Central memory CD4-positive, alpha-beta T cell (primary cell): Measurements from ENCODE around the gene NOL11.
A peak's percentile ranks its signal among the peaks of the same experiment; 100 is the strongest.
"Not testable (repeated sequence)": the region's sequence is repeated elsewhere in the genome, so short reads cannot be mapped to it uniquely, and the experiment has no call there.

Source experiments
- DNase-seq: peaks from one replicate; pipeline ENCODE4 v3.0.0; 2022
- total RNA-seq, 3 experiments: gene quantifications; one replicate each; lab custom pipeline; 2026; lab: John Stamatoyannopoulos, UW

Gene NOL11
- total RNA-seq = 107 to 260 (median 119) reads per million in 3 experiments

- peak; percentile 99 for DNase-seq
Measured at GRCh38 chr17:67717624-67718324, at the start of gene NOL11. NOL11 (plus strand) TSS chr17:67717936; CDS start chr17:67717948, 12 bp downstream.

- no peak for DNase-seq
Measured at GRCh38 chr17:67671493-67671892, 46.2 kb upstream of the NOL11 start.

- no peak for DNase-seq
Measured at GRCh38 chr17:67672592-67673335, 45.0 kb upstream of the NOL11 start.

GRCh38 chr17:67675481-67675880 is 42.3 kb upstream of the NOL11 start:
- DNase-seq = no peak

DNA sequence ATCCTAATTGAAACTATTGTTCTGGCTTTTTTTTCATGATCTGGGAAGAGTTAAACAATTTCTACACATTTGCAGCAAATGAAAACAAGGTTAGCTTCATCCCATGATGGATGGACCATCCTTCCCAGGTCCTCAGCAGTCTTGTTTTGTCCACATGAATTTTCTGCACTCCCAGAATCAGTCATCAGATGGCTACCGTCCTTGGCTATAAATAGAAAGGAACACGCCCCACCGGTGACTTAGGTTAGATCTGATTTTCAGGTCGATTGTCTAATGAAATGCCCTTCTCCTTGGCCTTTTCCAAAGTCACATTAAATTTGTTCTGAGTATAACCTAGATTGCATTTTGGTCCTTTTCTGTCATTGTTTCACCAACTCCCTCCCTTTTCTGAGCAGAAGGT is 41.4 kb upstream of the NOL11 start:
- no peak for DNase-seq

GRCh38 chr17:67678414-67678813 is 39.3 kb upstream of the NOL11 start:
- no peak for DNase-seq

DNA sequence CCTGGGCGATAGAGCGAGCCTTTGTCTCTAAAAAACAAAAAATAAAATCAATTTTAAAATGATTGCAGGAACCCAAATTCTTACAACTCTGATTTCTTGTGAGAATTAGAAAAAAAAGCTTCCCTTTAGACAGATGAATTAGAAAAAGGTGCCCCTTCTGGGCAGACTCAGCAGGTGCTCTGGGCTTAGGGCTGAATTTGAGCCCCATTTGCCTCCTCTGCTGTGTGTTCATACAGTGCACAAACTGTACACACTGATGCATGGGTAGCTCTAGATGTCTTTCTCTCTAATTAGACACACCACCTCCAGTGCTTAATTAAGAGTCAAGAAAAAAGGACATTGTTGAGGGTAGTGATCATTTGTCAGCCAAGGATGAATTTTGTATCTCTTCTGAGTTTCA is 38.5 kb upstream of the NOL11 start:
- DNase-seq = no peak

- no peak for DNase-seq
Measured at GRCh38 chr17:67679721-67680120, 38.0 kb upstream of the NOL11 start.

- DNase-seq = no peak
Measured at GRCh38 chr17:67680445-67681224, 37.1 kb upstream of the NOL11 start.

GRCh38 chr17:67682196-67682595 is 35.5 kb upstream of the NOL11 start:
- no peak for DNase-seq

DNA sequence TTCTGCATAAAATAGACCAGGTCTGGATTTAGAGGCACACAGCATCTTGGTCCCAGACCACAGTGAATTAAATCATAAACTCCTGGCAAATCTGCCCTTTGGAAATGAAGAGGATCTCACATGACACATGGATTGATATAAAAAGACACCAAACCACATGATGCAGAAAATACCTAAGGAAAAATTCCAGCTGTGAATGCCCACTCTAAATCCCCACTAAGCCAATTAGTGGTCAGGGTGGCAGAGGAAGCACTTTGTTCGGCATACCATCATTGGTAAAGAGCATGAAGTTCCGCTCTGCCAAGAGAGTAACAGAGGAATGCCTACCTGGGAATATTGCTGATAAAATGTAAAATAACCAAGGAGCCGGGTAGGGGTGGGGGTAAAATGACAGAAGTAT is 32.4 kb upstream of the NOL11 start:
- DNase-seq = no peak

DNA sequence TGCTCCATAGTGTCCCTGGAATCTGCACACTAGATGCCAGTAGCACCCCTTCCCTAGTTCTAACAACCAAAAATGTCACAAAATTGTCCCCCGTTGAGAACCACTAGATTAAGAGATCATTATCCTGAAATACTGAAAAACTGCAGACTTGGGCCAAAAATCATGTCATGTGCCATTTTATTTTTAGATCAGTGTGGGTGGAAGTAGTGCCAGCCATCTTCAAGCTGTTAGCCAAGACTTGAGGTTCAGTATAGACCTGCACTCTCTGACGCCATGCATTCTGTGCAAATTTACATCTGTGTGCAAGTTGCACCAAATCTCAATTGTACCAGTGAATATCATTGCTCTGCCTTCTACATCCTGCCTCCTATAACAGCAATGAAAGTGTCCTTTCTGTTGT is 31.5 kb upstream of the NOL11 start:
- DNase-seq = no peak

DNA sequence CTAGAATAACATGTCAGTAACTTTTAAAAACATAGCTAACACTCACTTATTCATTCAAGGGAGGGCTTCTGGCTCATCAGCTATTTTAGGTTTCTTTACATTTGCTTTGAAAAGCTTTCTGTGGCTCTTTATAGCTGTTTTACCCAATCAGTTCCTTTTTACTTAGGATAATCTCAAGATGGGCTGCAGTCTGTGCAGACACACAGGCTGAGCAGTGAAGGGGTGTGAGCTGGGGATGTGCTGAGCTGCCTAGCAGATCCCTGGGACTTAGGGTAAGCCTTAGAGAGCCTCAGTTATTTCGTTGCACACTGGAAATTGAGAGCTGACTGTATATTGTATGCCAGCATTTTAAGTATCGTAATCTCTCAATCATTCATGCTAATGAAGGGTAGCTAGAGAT is 30.2 kb upstream of the NOL11 start:
- DNase-seq = no peak

DNA sequence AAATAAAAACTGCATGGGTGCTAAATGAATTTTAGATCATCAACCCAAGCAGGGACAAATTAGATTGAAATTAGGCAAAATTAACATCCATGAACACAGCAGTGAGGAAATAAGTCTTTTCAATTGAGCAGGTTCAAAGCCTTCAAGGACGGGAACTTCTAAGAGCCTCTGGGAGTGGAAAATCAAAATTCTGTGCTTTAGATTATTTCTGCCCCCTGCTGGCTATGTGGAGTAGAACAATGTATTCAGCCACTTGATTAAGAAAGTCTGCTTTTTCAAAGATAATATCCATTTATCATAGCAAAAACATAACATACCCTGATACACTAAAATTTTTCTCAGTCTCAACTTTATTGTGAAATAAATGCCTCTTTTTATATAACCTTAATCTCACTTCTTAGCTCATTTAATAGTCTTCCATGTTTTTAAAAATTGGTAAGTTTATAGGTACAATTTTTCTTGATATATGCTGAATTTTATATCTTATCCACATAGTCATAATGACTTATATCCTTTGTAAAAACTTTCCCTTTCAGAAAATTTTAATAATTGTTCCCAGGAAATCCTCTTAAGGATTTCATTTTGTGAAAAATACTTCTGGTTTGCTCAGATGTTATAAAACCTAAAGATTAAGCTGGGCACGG is 28.1 kb upstream of the NOL11 start:
- peak; percentile 55 for DNase-seq

GRCh38 chr17:67693811-67694210 is 23.9 kb upstream of the NOL11 start:
- no peak for DNase-seq

- no peak for DNase-seq
Measured at GRCh38 chr17:67696347-67696746, 21.4 kb upstream of the NOL11 start.

DNA sequence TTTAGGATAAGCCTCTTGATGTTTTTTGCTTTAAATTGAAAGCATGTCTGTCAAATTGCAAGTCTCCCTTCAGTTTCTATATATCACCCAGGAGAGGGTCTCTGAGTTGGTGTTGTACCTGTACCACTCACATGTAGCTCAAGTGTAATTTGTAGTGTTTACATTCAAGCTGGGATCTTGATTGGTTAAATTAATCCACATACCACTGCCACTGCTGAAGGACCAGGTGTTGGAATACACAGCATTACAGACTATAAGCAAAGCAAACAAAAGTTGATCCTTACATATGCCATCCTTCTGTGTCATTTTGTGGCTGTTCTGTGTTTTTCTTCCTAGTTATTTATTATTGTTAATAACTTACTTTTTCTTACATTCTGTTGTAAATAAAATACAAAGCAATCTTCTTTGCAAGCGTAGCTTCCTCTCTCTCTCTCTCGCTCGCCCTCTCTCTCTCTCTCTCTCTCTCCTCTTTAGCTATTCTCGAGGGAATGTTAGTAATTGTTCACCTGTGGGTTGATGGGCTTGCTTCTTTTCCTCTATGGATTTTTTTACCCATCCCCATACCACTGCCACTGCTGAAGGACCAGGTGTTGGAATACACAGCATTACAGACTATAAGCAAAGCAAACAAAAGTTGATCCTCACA is 20.8 kb upstream of the NOL11 start:
- no peak for DNase-seq

DNA sequence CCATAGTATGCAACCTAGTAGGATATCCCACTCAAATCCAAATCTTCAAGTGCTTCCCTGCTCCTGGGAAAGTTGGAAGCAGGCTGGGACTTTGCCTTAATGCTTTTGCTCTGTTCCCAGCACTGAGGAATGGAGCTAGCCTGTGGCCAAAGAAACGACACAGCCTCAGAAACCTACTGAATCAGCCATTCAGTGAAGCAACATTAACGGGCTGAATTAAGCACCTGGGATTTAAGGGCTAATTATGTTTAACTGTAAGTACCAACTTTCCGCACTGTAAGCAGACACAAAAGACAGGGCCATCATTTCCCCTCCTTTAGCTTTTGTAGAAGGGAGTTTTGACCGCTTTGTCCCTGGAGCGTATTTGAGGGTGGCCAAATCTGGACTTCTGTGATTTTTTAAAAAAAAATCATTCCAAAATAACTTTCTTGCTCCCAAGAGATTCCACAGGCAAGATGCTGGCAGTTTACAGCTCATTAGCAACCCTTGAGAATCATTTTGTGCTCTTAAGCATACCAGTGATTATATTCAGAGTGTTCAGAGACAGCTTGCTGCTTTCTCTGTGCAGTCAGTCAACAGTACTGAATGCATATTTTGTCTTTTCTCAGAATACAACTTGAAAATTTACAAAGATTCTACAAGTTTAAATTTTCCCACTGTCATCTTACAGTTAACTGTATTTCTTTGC is 17.6 kb upstream of the NOL11 start:
- no peak for DNase-seq

- DNase-seq = no peak
Measured at GRCh38 chr17:67700725-67701119, 17.0 kb upstream of the NOL11 start.

- DNase-seq = not testable (repeated sequence)
Measured at GRCh38 chr17:67702861-67703260, 14.9 kb upstream of the NOL11 start.

DNA sequence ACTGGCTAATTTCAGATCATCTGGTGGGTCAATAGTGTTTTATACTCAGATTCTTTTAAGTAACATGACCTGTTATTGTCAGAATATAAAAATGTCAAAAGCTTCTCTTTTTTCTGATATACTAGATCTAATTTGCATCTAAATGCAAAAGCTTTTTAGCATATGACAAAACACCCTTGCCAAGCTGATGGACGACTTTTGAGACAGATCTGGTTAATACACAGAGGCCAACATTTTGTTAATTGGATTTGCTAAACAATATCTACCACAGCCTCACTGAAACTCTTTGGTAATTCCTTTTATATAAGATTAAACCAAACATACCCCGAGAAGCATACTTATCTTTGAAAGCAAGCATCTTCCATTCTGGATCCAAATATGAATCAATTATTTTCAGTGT is 10.3 kb upstream of the NOL11 start:
- DNase-seq = no peak

- no peak for DNase-seq
Measured at GRCh38 chr17:67708378-67708777, 9.4 kb upstream of the NOL11 start.
